Measurements from ENCODE around the gene FUNDC1. TPM values are rescaled to one million over a fixed set of nuclear protein-coding genes. Genes with fewer than 3 reads are reported as not detected.

The FUNDC1 gene
- total RNA-seq, 1 experiment from 2014 or later: 18.6 TPM

GRCh38 chrX:44572340-44572938, 29.8 kb upstream of the FUNDC1 start:
- Histone ChIP-seq H3K4me1 (no peaks in the 10 kb centered on the region), H3K4me3 (ENCODE audit: low read depth, low read length) (no peak overlapping the region), H3K36me3 (ENCODE audit: control insufficient read depth, insufficient read depth, low read length) (no peaks in the 10 kb centered on the region), H3K27me3 (replicated peaks; ENCODE audit: control insufficient read depth, insufficient read depth, low read length) (no peaks in the 10 kb centered on the region), H3K9me3 (no peaks in the 10 kb centered on the region)
- Mint-ChIP-seq H3K4me3 (ENCODE audit: unreplicated experiment) (no peak overlapping the region), H3K9me3 (ENCODE audit: unreplicated experiment) (peaks cover 8% of the 10 kb centered on the region), H3K36me3 (ENCODE audit: insufficient read depth, unreplicated experiment) (peaks cover 6% of the 10 kb centered on the region), H3K27ac (ENCODE audit: unreplicated experiment) (no peak overlapping the region), H3K4me1 (ENCODE audit: low read depth, unreplicated experiment) (no peaks in the 10 kb centered on the region), H3K27me3 (ENCODE audit: insufficient read depth, unreplicated experiment) (no peaks in the 10 kb centered on the region)
- ChIA-PET POLR2A (no interaction called here), CTCF (no interaction called here)
- intact Hi-C loops (cut with micrococcal nuclease; ENCODE audit: unreplicated experiment): no loop called here
- TF ChIP-seq, protein P1, sequence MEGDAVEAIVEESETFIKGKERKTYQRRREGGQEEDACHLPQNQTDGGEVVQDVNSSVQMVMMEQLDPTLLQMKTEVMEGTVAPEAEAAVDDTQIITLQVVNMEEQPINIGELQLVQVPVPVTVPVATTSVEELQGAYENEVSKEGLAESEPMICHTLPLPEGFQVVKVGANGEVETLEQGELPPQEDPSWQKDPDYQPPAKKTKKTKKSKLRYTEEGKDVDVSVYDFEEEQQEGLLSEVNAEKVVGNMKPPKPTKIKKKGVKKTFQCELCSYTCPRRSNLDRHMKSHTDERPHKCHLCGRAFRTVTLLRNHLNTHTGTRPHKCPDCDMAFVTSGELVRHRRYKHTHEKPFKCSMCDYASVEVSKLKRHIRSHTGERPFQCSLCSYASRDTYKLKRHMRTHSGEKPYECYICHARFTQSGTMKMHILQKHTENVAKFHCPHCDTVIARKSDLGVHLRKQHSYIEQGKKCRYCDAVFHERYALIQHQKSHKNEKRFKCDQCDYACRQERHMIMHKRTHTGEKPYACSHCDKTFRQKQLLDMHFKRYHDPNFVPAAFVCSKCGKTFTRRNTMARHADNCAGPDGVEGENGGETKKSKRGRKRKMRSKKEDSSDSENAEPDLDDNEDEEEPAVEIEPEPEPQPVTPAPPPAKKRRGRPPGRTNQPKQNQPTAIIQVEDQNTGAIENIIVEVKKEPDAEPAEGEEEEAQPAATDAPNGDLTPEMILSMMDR (IDR thresholded peaks at IDR 0.05; ENCODE audit: insufficient read depth in 1 of 2, low read depth in 1 of 2, low read length in 1 of 2, severe bottlenecking in 1 of 2, unreplicated experiment in 1 of 2): no peak
- no peak for DNase-seq
- no TSS peak for BruUV-seq (replicated peaks)

GRCh38 chrX:44570522-44570921, 27.9 kb upstream of the FUNDC1 start:
- intact Hi-C loops (cut with micrococcal nuclease; ENCODE audit: unreplicated experiment): no loop called here
- Histone ChIP-seq H3K9me3 (no peaks in the 10 kb centered on the region), H3K4me3 (ENCODE audit: low read depth, low read length) (no peak overlapping the region), H3K4me1 (no peaks in the 10 kb centered on the region), H3K27me3 (replicated peaks; ENCODE audit: control insufficient read depth, insufficient read depth, low read length) (no peaks in the 10 kb centered on the region), H3K36me3 (ENCODE audit: control insufficient read depth, insufficient read depth, low read length) (no peaks in the 10 kb centered on the region)
- Mint-ChIP-seq H3K27ac (ENCODE audit: unreplicated experiment) (no peak overlapping the region), H3K9me3 (ENCODE audit: unreplicated experiment) (peaks cover 8% of the 10 kb centered on the region), H3K4me3 (ENCODE audit: unreplicated experiment) (no peak overlapping the region), H3K36me3 (ENCODE audit: insufficient read depth, unreplicated experiment) (peaks cover 6% of the 10 kb centered on the region), H3K4me1 (ENCODE audit: low read depth, unreplicated experiment) (no peaks in the 10 kb centered on the region), H3K27me3 (ENCODE audit: insufficient read depth, unreplicated experiment) (no peaks in the 10 kb centered on the region)
- ChIA-PET POLR2A (no interaction called here), CTCF (no interaction called here)
- TF ChIP-seq, protein P1 (IDR thresholded peaks at IDR 0.05; ENCODE audit: insufficient read depth in 1 of 2, low read depth in 1 of 2, low read length in 1 of 2, severe bottlenecking in 1 of 2, unreplicated experiment in 1 of 2): no peak
- DNase-seq: no peak
- no TSS peak for BruUV-seq (replicated peaks)

DNA sequence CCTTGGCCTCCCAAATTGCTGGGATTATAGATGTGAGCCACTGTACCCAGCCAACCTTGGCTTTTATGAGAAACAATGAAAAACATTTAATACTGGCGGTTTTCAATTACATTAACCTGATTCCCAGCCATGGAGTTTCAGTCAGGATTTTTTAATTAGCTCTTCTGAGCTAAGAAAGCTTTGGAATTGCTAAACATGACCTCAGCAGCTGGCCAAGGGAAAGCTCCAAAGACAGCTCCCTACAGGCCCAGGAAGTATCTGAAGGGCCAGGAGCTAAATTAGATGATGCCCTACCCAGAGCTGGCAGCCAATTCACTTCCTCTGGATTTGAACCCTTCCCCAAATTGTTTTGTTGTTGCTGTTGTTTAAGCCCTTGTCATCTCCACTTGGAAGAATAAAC, 26.5 kb upstream of the FUNDC1 start:
- CTCF ChIA-PET: no interaction called here
- Mint-ChIP-seq H3K9me3 (ENCODE audit: unreplicated experiment) (peaks cover 8% of the 10 kb centered on the region), H3K36me3 (ENCODE audit: insufficient read depth, unreplicated experiment) (peaks cover 6% of the 10 kb centered on the region), H3K27ac (ENCODE audit: unreplicated experiment) (no peak overlapping the region), H3K27me3 (ENCODE audit: insufficient read depth, unreplicated experiment) (no peaks in the 10 kb centered on the region), H3K4me1 (ENCODE audit: low read depth, unreplicated experiment) (no peaks in the 10 kb centered on the region), H3K4me3 (ENCODE audit: unreplicated experiment) (no peak overlapping the region)
- H3K4me1 ChIP-seq: no peaks in the 10 kb centered on the region
- intact Hi-C loops (cut with micrococcal nuclease; ENCODE audit: unreplicated experiment): no loop called here
- TF ChIP-seq, protein P1 (IDR thresholded peaks at IDR 0.05; ENCODE audit: insufficient read depth in 1 of 2, low read depth in 1 of 2, low read length in 1 of 2, severe bottlenecking in 1 of 2, unreplicated experiment in 1 of 2): no peak
- POLR2A ChIA-PET: no interaction called here
- no peak overlapping the region for H3K4me3 ChIP-seq (ENCODE audit: low read depth, low read length)
- BruUV-seq (replicated peaks): no TSS peak
- no peaks in the 10 kb centered on the region for H3K27me3 ChIP-seq (replicated peaks; ENCODE audit: control insufficient read depth, insufficient read depth, low read length)
- H3K9me3 ChIP-seq: no peaks in the 10 kb centered on the region
- no peak for DNase-seq
- no peaks in the 10 kb centered on the region for H3K36me3 ChIP-seq (ENCODE audit: control insufficient read depth, insufficient read depth, low read length)
